ENCODE results near the gene F13A1.

The F13A1 gene

GRCh38 chr6:6191476-6191875, 129.0 kb downstream of the F13A1 start:
- no peak for DNase-seq

DNA sequence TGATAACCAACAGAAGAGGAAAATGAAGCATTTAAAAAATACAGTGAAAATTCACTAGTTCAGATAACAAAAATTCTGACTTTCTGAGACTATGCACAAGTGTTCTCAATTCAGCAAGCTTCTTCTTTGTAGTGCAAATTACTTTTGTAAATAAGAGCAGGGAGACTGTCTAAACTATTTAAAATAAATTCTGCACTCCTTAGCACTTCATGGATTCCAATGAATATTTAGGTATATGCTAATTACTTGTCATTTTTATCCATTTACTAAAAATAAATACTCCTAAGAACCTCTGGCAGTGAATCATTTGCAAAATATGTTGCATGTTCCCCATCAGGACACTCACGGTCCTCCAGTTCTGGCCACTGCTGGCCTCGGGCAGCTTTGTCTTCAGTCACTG, 139.8 kb downstream of the F13A1 start:
- DNase-seq, result no peak

- DNase-seq, result no peak
Observed at GRCh38 chr6:6179858-6180623, 140.4 kb downstream of the F13A1 start.

DNA sequence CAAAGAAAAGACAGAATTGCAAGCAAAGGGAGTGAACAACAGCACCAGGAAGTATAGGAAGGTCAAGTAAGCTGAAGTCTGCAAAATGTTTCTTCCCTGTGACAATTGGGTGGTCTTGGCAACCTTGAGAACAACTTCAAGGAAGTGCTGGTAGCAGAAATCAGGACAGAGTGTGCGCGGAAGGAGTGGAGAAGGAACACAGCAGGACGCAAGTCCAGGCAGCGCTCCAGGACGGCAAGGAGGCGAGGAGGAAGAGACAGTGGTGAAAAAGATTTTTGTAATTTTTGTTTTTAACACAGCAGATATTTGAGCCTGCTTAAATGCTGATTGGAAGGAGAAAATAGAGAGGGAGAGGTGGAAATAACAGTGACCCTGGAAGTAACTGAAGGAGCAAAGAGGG, 141.7 kb downstream of the F13A1 start:
- DNase-seq, result no peak

- no peak for DNase-seq
Observed at GRCh38 chr6:6177754-6178153, 142.7 kb downstream of the F13A1 start.

GRCh38 chr6:6176586-6177228, 143.8 kb downstream of the F13A1 start:
- DNase-seq, result no peak

DNA sequence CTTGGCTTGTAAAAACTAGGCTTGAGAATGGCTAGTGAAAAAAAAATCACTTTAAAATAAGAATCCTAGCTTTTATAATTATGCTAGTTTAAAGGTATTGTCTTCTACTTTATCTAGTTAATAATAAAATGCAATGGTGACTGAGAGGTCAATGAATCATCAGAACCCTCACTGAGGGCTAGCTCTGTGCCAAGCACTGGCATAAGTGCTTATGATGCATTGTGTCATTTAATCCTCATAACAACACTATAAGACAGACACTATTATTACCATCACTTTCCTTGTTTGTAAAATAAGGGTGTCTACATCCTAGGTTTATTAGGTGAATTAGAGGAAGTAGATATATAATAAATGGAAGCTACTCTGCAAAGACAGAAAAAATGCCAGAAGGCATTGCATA, 144.3 kb downstream of the F13A1 start:
- DNase-seq, result no peak

GRCh38 chr6:6169141-6169540, 151.3 kb downstream of the F13A1 start:
- DNase-seq, result no peak

DNA sequence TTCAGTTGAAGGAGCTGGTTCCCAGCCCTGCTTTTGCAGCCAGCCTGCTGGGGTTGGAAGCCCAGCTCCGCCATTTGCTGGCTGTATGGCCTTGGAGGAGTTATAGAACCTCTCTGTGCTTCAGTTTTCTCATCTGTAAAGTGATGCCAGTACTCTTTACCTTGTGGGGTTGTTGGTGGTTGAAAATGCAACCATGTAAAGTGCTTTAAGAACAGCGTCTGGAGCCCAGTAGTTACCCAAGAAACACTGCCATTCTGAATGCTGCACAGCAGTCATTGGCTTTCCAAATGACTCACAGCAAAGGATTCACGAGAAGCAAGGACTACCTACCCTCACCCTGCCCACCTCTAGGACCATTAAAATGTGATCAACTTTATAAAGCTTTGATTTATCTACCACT, 154.4 kb downstream of the F13A1 start:
- no peak for DNase-seq

GRCh38 chr6:6164367-6164766, 156.1 kb downstream of the F13A1 start:
- no peak for DNase-seq

- no peak for DNase-seq
Observed at GRCh38 chr6:6154335-6154734, 166.1 kb downstream of the F13A1 start.

DNA sequence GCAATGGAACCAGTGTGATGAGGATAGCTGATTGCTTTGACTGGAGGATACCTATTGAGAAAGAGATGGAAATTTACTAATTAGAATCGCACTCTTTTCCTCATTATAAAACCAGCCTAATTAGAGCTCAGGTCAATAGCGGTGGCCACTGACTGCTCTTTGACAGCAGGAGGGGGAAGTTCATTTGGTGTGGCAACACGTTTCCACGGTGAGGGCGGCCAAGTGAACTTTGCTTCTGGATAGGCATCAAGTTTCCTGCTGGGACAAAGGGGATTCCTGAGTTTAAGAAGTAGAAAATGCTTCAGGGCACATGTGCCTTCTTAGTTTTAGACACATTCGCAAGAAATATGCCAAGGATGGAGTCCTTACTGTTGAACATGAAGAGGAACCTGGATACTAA, 168.4 kb downstream of the F13A1 start:
- no peak for DNase-seq

DNA sequence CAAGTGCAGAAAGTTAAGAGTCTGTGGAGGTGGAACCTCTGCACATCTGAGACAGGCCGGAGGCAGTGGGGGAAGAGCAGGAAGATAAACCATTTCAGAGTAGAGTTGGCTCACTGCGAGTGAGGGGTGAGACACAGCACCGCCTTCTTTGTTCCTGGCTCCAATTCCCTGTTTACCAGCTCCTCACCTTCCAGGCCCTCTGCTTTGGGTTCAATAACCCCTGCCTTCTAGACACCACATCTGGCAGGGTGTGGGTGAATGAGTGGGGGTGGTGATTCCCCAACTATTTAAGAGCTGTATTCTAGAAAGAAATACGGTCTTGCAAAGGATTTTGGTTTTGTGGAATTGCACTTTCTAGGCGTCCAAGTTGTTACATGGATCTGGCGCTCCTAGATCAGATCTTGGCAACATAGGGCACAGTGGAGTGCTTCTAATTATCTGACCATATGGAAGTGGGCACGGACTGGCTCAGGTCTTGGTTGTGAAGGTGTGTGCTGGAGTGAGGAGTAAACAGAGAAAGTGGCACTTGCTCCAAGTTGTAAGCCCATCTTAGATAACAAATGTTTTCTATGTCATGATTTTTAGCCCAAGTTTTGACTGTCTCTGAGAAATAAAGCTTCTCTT, 172.2 kb downstream of the F13A1 start:
- DNase-seq, result no peak

DNA sequence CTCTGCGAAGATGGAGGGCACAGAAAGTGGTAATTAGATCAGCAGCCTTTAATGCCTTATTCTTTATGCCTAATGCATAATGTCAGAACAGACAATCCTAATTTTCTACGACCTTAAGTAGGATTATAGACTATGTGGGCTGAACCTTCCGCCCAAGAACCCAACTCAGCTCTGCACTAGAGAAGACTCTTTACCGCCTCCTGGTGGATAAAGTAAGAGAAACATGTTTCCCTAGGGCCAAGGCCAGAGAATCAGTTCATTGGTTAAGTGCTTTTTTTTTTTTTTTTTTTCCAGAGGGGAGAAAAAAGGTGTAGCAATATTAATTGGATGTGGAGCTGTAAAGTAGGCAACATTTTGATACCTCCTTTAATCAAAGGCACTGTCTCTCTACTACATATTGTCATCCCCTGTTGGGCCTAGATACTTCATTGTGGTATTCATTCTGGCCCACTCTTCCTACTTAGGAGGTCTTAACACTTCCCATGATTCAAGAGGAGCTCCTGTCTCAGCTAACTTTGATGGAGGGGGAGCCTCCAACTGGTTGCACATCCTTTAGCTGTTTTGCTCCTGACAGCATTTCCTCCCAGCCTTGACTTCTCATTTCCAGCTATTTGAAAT, 188.9 kb downstream of the F13A1 start:
- DNase-seq, result peak; percentile 10

DNA sequence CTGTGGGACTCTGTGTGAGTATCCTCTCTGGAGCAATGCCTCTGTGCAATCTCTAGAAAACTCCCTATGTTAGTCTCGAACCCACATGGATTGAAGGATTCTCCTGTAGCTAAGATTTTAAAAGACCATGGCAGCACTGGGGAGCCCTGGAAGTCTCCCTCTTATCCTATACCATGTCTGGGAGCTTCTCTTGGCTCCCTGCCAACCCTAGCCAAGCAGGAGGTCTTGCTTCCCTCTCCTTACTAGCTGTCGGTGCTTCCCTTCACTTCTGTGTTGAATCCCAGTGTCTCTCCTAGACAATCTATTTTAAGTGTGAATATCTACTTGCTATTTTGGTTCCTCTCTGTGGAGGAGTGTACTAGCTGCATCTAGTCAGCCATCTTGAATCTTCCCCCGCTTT, 195.0 kb downstream of the F13A1 start:
- DNase-seq, result no peak

DNA sequence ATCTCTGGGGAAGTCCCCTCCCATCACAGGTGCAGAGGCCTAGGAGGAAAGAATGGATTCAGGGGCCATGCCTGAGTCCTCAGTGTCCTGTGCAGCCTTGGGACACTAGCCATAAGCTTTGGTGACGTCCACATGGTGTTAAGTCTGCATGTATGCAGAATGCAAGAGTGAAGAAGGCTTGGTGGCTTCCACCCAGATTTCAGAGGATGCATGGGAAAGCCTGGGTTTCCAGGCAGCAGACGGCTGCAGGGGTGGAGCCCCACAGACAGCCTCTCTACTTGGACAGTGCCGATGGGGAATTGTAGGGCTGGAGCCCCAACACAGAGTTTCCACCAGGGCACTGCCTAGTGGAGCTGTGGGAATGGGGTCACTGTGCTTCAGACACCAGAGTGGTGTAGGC, 196.7 kb downstream of the F13A1 start:
- DNase-seq, result no peak

DNA sequence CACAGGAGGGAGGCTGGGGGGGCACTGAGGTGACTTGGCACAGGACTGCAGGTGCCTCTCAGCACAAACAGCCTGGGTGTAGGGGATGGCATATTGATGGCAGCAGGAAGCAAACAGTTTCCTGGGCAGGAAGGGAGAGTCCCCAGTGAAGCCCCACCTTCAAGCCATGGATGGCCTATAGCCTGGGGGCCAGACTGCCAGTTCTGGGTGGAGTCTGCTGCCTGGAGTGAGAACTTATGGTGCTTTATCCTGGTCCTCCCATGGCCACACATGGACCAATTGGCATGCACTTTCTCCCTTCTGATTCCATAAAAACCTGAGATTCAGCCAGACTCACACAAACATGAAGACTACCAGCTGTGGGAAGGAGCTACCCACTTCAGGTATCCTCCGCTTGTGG, 198.5 kb downstream of the F13A1 start:
- no peak for DNase-seq

- no peak for DNase-seq
Observed at GRCh38 chr6:6105472-6106036, 214.9 kb downstream of the F13A1 start.
